Activated T-cell treated with anti-CD3 and anti-CD28 coated beads, Interleukin-2, amount 50 U/mL, for 1 hour (primary cell): Measurements from ENCODE around the gene CD164L2.
A peak's percentile ranks its signal among the peaks of the same experiment; 100 is the strongest.

Experiments used
- DNase-seq: peaks from one replicate; pipeline ENCODE4 v3.0.0-alpha.2; 2020

The CD164L2 gene

GRCh38 chr1:27381969-27382762 lies 967 bp downstream of the CD164L2 start:
- DNase-seq, result no peak

- DNase-seq, result no peak
These were observed 2.1 kb downstream of the CD164L2 start for GRCh38 chr1:27380766-27381733.

DNA sequence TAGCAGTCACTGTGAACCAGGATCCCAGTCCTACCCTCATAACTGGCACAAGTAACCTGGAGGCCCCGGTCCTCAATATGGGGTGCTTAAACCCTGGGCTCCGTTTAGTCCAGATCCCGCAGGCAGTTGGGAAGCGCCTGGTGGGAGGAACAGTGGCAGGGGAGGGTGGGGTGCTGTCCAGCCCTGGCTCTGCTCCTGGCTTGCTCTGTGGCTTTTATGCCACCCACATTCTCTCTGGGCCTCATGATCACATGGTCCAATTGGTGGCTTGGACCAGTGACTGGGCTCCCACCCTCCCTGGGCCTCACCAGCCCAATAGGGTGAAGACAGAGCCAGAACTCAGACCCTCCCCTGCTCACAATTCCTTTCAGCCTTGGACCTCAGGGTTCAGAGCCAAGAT lies 2.9 kb downstream of the CD164L2 start:
- DNase-seq, result no peak

DNA sequence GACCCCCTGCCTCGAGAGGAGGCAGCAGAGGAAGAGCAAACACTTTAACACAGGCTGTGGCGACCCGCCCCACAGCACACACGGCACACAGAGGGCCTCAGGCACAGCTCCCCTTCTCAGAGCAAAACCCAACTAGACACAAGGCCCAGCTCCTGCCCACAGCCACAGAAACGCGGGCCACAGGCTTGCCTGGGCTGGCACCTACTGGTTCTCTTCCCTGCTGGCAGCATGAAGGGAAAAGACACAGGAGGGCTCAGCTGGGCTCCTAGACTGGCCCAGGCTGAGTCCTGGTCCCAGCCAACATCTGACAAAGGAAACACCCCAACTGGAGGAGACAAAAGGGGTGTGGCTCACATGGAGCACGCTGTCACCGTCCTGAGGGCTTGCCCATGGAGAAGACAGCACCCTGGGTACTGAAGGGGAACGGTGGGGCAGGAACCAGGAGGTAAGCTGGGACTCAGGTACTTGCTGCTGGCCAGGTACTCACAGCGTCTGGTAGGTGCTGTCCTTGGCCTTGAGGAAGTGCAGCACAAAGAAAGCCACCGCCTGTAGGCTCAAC lies 3.5 kb downstream of the CD164L2 start:
- DNase-seq, result no peak

DNA sequence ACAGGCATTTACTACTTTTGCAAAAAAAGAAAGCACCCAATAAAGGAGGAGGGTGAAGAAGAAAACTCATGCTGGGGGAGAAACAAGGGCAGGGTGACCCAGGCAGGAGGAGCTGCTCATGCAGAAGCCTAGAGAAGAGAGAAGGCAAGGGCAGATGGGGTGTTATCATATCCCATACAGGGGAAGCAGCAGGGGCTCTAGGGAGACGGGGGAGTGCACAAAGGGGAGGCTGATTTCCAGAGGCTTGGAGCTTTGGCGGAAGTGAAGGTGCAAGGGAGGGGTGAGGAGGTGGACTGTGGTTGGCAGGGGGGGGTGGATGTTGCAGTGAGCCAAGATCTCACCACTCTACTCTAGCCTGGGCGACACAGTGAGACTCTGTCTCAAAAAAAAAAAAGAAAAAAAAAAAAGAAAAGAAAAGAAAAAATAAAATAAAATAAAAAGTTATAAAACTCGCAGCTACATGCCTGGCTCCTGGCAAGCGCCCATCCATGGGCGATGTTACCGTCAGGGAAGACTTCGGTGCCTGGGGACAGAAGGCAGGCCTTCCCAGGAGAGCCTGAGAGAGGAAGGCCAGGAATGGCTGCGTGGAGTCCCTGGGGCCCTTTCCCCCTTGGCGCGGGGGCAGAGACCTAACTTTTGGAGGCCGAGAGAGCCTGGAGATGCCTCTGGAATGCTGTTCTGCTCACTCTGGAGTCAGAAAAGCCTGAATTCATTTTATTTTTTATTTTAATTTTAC lies 5.2 kb downstream of the CD164L2 start:
- no peak for DNase-seq

- DNase-seq, result no peak
These were observed 8.6 kb downstream of the CD164L2 start, which contains the start of gene FCN3 for GRCh38 chr1:27374362-27375086. Gene FCN3, minus strand, starts transcription at chr1:27374824. Its CDS starts 6 bp downstream, at chr1:27374818.

DNA sequence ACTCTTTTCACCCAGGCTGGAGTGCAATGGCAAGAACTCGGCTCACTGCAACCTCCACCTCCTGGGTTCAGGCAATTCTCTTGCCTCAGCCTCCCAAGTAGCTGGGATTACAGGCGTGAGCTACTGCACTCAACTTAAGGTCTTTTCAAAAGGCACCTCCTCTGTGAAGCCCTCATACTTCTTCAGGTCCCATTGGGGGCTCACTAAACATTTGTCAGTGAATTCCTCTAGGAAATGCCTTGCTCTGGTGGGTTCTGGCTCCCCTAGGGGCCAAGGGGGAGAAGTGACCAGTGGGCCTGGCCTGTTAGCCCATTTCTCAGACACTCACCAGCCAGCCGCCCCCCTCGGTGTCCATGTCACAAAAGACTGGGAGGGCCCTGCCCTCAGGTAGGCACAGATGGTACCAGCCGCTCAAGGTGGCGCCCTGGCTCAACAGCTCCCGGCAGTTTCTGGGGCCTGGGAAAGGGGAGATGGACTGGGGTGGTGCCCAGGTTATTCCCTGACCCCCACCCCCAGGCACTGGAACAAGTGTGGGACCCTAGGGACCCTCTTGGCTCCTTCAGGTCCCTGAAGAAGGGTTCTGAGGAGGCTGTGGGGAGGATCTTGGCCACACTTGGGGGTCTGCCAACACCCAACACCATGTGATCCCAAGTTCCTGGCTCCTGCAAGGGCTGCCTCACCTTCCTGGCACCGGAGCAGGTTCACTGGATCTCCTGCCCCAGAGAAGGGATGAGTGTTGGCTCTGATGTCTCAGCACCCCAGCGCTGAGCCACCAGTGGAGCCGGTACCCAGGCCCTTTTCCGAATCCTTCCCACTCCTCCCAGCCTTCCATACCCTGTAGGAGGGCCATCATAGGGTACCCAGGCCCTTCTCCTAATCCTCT lies 10.1 kb downstream of the CD164L2 start:
- no peak for DNase-seq

DNA sequence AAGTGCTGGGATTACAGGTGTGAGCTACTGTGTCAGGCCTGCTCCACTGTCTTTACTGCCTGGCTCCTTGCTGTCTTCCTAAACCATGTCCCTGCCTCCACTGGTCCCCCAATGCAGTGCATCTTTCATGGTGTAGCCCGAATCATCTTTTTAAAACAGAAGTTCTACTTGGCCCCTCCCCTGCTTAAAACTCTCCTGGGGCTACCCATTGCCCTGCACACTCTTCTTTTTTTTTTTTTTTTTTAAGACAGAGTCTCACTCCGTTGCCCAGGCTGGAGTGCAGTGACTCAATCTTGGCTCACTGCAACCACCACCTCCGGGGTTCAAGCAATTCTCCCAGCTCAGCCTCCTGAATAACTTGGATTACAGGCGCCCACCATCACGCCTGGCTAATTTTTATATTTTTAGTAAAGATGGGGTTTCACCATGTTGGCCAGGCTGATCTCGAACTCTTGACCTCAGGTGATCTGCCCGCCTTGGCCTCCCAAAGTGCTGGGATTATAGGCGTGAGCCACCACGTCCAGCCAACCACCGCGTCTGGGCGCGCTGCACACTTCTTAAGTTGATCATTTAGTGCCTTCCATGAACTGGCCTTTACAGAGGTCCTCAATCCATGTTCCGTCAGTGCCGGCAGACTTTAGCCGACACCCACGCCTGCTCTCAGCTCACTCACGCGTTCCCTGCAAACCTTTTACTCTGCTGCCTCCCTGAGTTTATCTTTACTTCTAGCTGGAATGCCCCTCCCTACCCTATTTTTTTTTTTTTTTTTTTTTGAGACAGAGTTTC lies 10.9 kb downstream of the CD164L2 start:
- no peak for DNase-seq

DNA sequence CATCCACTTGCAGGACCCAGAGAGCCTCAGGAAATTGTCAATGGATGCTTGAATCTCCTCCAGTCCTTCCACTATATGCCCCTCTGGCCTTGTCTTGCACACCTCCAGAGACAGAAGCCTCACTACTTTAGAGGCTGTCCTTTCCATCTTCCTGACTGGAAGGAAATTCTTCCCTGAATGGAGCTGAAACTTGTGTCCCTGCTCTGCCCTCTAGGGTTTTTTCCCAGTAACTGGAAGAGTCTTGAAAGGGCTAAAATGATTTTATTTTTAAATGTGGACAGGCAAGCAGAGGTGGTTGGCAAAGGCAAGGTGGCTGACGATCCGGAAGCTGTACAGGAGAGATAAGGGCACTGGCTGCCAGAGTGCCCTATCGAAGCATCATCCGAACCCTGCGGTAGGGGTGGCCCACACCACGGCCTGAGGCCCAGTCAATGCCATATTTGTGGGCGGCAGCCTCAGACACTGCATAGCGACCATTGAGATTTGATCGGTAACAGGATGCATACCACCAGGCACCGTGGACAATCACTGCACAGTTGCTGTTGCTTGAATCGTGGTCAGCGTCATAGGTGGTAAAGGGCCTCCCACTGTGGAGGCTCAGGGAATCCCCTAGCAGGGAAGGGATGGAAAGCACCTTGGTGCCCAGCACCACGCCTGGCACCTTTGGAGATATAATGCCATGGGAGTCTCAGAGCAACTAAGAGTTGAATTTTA lies 14.1 kb downstream of the CD164L2 start:
- no peak for DNase-seq

DNA sequence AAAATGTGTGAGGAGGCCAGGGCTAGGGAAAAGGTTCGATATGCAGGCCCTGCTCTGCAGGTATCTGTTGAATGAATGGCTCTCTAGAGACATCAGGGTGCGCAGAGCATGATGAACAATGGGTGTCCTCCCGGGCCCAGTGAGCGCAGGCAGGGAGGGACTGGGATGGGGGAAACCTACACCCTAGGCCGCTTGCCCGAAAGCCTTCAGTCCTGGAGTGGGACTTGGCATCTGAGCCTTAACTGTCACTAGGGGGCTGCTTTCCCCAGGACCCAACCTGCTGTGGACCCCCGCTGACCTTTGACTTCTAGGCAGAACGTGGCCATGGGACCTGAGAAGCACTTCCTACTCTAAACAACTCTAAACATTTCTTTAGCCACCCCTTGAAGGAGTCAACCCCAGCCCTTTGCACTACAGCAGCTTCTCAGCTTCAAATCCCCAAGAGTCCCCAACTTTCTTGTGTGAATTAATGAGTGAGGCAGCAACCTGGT lies 15.9 kb downstream of the CD164L2 start:
- no peak for DNase-seq

GRCh38 chr1:27366411-27367159 lies 16.5 kb downstream of the CD164L2 start, which contains the start of gene MAP3K6:
Gene MAP3K6, minus strand, starts transcription at chr1:27366961. Its CDS starts 364 bp downstream, at chr1:27366597.
- peak; percentile 63 for DNase-seq

- peak; percentile 74 for DNase-seq
These were observed 17.1 kb downstream of the CD164L2 start for GRCh38 chr1:27366113-27366410.

- DNase-seq, result peak; percentile 79
These were observed 17.6 kb downstream of the CD164L2 start for GRCh38 chr1:27365372-27366112.

DNA sequence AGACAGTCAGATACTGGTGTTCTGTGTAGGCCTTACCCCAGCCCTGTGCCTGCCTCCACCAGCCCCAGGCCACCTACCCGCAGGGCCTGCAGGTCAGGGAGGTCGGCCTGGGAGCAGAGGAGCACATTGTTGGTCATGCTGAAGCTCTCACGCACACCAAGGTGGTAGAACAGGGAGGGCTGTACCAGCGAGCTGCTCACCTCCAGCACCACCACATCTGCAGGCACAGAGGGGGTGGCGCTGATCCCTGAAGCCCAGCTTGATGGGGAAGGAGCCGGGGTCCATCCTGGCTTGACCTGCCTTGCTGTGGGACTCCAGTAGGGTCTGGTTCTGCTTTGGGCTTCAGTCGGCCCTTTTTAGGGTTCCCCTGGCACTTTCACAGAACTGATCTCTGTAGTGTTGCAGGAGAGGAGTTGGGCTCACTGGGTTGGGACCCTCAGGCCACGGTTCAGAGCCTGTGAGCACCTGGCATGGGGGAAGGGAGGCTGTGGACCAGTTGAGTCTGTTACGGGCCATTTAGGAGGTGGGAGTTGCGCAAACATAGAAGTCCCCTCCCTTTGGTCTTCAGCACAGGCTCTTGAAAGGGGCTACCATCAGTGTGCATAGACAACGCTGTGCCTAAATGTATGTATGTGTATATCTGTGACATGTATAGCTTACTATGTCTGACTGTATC lies 18.3 kb downstream of the CD164L2 start:
- DNase-seq, result no peak

DNA sequence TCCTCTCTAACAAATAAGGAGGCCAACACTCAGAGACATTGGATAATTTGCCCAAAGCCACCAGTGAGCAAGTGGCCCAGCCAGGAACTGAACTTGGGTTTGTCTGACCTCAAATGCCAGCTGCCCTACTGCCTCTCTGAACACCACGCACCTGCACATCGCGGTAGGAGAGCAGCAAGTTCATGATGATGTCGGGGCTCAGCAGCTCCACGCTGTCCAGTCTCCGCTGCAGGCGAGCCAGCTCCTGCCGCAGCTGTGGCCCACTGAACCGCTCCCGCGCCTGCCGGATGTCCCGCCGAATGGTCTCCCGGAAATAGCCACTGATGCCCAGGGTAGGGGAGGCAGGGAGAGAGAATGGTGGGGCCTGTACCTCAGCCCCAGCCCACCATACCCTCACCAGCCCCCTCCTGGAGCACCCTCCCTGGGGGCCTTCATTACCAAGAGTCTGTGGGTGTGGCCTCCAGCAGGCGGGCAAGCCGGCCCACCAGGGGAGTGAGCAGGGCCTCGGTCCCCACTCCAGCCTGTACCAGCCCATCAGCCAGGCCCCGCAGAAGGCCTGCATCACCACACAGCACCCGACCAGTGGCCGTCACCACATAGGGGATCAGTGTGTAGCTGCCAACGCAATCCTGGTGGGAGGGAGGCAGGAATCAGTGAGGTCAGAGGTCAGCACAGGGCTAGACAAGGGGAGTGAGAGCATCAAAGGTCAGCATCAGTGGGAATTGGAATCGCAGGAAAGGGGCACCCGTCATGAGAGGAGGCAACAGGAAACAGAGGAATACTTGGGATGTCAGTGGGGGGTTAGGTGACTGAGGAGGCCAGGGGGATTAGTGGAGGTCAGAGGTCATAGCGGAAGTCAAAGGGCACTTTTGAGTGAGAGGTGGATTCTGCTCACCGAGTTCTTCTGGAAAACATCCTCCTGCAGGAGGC lies 19.1 kb downstream of the CD164L2 start:
- DNase-seq, result no peak

DNA sequence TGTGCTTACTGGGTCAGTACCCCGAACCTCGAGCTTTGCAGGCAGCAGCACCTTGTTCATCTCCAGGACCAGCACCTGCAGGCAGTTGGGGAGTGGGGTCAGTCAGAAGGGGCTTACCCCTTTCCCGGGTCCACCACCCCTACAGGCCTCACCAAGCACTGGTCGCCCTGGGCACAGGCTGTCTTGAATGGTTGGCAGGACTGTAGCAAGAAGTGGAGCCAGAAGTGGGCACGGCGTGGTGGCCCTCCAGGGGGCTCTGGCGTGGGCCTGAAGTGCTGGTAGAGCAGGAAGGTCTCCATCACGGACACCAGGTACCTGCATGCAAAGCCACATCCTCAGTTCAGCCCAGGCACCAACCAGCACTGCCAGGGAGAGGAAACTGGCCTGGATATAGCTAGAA lies 21.6 kb downstream of the CD164L2 start:
- no peak for DNase-seq
